IPS-18a (cell line): ENCODE measurements around the gene ST3GAL2.
"Not testable (repeated sequence)": the region's sequence is repeated elsewhere in the genome, so short reads cannot be mapped to it uniquely, and the experiment has no call there.

Source experiments
- H3K27ac ChIP-seq: one replicate; pipeline ENCODE4 v1.5.1; 2013; ENCODE audit warnings: low read length
- H3K27me3 ChIP-seq: one replicate; pipeline ENCODE4 v1.6.1; 2013; ENCODE audit warnings: mild to moderate bottlenecking, low read length; ENCODE audit not compliant: control insufficient read depth, insufficient read depth
- H3K36me3 ChIP-seq: one replicate; pipeline ENCODE4 v1.6.1; 2013; ENCODE audit warnings: low read depth, low read length; ENCODE audit not compliant: control insufficient read depth
- H3K4me1 ChIP-seq: one replicate; pipeline ENCODE4 v1.6.1; 2013; ENCODE audit warnings: low read depth, low read length; ENCODE audit not compliant: control insufficient read depth
- H3K4me3 ChIP-seq: one replicate; pipeline ENCODE4 v1.5.1; 2013; ENCODE audit warnings: low read length
- H3K9ac ChIP-seq: one replicate; pipeline ENCODE4 v1.6.1; 2013; ENCODE audit warnings: mild to moderate bottlenecking, low read length, moderate library complexity
- H3K9me3 ChIP-seq: one replicate; pipeline ENCODE4 v1.6.1; 2013; ENCODE audit warnings: low read depth, low read length; ENCODE audit not compliant: control insufficient read depth

The ST3GAL2 gene

DNA sequence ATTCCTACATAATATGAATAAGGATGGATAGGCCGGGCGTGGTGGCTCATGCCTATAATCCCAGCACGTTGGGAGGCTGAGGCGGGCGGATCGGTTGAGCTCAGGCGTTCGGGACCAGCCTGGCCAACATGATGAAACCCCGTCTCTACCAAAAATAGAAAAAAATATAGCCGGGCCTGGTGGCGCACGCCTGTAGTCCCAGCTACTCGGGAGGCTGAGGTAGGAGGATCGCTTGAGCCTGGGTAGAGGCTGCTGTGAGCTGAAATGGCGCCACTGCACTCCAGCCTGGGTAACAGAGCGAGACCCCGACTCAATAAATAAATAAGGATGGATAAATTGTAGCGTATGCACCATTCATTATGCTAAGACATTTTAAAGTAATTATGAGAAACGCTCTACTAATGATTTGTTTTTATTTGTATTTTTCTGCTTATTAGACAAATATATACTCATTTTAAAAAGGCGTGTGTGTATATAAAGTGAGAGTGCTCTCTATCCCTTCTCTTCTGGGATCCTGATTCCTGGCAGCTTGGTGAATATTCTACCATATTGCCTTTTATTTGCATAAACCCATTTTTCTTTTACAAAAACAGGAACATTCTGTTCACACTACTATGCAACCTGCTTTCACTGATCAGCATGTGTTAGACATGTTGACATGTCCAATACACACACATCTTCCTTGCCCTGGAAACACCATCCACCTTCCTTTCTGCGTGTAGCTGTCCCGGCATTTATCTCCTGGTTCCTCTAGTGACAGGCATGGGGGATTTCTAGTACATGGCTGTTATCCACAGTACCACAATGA, 65.8 kb downstream of the ST3GAL2 start:
- Histone ChIP-seq H3K27ac (no peak overlapping the region), H3K4me1 (no peaks in the 10 kb centered on the region), H3K9ac (no peak overlapping the region), H3K9me3 (no peaks in the 10 kb centered on the region), H3K27me3 (no peaks in the 10 kb centered on the region), H3K36me3 (peaks cover 44% of the 10 kb centered on the region), H3K4me3 (no peak overlapping the region)

DNA sequence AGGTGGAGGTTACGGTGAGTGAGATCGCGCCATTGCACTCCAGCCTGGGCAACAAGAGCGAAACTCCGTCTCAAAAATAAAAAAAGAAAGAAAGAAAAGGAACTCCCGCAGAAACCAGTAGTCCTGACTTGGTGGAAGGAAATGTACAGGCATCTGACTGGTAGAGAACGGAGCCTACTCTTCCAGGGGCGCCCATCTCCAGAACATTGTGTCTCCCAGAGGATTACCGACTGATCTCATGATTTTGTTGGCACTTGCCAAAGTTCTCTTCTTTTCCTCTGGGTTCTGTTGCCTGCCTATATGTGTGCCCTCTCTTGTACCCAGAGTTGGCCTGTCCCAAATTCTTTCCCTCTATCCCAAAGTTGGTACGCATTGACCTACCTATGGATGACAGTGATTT, 68.0 kb downstream of the ST3GAL2 start:
- peaks cover 58% of the 10 kb centered on the region for H3K36me3 ChIP-seq
- H3K9me3 ChIP-seq = no peaks in the 10 kb centered on the region
- no peak overlapping the region for H3K27ac ChIP-seq
- H3K9ac ChIP-seq = no peak overlapping the region
- no peak overlapping the region for H3K4me3 ChIP-seq
- H3K4me1 ChIP-seq = no peaks in the 10 kb centered on the region
- no peaks in the 10 kb centered on the region for H3K27me3 ChIP-seq

DNA sequence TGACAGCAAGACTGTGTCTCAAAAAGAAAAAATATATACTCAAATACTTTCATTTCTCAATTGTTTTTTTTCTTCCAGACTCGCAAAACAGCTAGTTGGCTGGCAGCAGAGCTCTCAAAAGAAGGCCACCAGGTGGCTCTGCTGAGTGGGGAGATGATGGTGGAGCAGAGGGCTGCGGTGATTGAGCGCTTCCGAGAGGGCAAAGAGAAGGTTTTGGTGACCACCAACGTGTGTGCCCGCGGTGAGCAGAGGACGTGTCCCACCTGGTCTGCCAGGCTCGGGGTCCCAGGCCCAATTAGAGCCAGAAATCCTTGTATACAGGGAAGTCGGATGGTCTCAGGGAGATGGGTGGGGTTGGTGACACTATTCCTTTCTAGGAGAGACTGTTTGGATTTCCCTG, 68.8 kb downstream of the ST3GAL2 start:
- H3K27me3 ChIP-seq, H3K4me1 ChIP-seq, H3K27ac ChIP-seq, H3K4me3 ChIP-seq, H3K9me3 ChIP-seq, H3K9ac ChIP-seq: not testable (repeated sequence)
- H3K36me3 ChIP-seq = peaks cover 64% of the 10 kb centered on the region

DNA sequence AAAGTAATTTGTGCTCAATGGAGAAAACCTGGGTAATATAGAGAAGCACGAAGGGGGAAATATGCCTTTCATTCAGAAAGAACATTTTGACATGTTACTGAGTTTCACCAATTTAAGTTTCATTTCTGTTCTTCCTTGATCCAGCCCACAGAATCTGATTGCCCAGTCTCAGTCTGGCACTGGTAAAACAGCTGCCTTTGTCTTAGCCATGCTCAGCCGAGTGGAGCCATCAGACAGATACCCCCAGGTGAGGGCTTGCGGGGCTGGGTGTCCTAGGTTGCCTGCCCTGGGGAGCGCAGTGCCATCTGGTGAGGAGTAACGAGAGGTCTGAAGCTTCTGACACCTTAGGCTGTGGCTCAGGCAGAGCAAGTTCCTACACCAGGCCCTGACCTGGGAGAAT, 74.5 kb downstream of the ST3GAL2 start:
- no peak overlapping the region for H3K27ac ChIP-seq
- H3K36me3 ChIP-seq = peaks cover 62% of the 10 kb centered on the region

DNA sequence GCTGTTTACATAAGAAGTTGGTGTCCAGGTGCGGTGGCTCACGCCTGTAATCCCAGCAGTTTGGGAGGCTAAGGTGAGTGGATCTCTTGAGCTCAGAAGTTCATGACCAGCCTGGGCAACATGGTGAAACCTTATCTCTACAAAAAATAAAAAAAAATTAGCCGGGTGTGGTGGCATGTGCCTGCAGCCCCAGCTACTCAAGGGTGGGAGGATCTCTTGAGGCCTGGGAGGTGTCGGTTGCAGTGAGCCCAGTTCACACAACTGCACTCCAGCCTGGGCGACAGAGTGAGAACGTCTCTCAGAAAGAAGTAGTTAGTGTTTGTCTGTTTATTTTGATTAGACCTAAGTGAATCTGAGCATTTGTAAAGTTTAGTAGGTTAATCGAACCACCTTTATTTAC, 79.3 kb downstream of the ST3GAL2 start:
- H3K4me3 ChIP-seq = no peak overlapping the region
- H3K4me1 ChIP-seq = no peaks in the 10 kb centered on the region
- no peak overlapping the region for H3K27ac ChIP-seq
- no peaks in the 10 kb centered on the region for H3K9me3 ChIP-seq
- no peaks in the 10 kb centered on the region for H3K27me3 ChIP-seq
- H3K9ac ChIP-seq = no peak overlapping the region
- peaks cover 68% of the 10 kb centered on the region for H3K36me3 ChIP-seq

More for the DNA sequence above, 74.5 kb downstream of the ST3GAL2 start:
- Histone ChIP-seq H3K4me3 (no peak overlapping the region), H3K27me3 (no peaks in the 10 kb centered on the region), H3K4me1 (no peaks in the 10 kb centered on the region), H3K9me3 (no peaks in the 10 kb centered on the region), H3K9ac (no peak overlapping the region)

DNA sequence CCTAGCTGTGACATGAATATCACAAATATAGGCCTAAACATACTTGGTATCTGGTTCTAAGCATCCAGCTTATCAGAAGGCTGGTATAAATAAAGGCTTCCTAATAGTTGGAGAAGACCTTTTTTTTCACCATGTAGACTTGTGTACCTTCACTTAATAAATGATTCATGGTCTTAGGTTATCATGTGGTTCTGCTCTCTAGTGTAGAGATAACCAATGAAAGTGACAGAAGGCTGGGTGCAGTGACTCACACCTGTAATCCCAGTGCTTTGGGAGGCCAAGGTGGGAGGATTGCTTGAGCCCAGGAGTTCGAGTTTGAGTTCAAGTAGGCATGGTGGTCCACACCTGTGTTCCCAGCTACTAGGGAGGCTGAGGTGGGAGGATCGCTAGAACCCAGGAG, 89.1 kb downstream of the ST3GAL2 start:
- H3K4me3 ChIP-seq = no peak overlapping the region

DNA sequence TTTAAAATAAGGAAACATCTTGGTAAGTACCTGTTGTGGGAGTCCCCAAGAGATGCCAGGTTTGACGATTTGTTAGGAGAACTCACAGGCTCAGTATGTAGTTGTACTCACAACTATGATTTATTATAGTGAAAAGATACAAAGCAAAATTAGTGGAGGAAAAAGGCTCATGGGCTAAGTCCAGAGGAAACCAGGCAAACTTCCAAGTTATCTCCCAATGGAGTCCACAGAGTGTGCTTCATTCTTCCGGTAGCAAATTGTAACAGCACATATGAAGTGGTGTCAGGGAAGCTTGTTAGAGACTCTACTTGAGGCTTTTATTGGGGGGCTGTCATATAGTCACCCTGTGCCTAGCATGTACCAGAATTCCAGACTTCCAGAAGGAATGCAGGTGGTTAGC, 89.9 kb downstream of the ST3GAL2 start:
- no peak overlapping the region for H3K27ac ChIP-seq
- H3K4me3 ChIP-seq = no peak overlapping the region
- no peaks in the 10 kb centered on the region for H3K27me3 ChIP-seq
- H3K9me3 ChIP-seq = no peaks in the 10 kb centered on the region
- H3K9ac ChIP-seq = no peak overlapping the region
- H3K4me1 ChIP-seq = no peaks in the 10 kb centered on the region
- peaks cover 23% of the 10 kb centered on the region for H3K36me3 ChIP-seq

More for the DNA sequence above, 89.1 kb downstream of the ST3GAL2 start:
- no peaks in the 10 kb centered on the region for H3K4me1 ChIP-seq
- H3K27me3 ChIP-seq = no peaks in the 10 kb centered on the region
- no peaks in the 10 kb centered on the region for H3K9me3 ChIP-seq
- H3K36me3 ChIP-seq = peaks cover 23% of the 10 kb centered on the region
- H3K27ac ChIP-seq = no peak overlapping the region
- H3K9ac ChIP-seq = no peak overlapping the region

DNA sequence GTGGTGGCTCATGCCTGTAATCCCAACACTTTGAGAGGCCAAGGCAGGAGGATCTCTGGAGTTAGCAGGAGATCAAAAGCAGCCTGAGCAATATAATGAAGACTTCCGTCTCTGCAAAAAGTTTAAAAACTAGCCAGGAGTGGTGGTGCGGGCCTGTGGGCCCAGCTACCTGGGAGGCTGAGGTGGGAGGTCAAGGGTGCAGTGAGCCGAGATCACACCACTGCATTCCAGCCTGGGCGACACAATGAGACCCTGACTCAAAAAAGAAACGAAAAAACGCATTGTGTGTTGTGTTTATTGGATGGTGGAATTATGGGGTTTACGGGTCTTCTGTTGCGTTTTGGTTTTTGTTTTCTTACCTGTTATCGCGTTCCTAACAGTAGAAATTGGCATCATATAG, 93.1 kb downstream of the ST3GAL2 start:
- Histone ChIP-seq H3K36me3 (peaks cover 11% of the 10 kb centered on the region), H3K27me3 (no peaks in the 10 kb centered on the region), H3K27ac (peak overlapping the region; percentile 53), H3K9ac (peak overlapping the region; percentile 88), H3K4me1 (peaks cover 4% of the 10 kb centered on the region), H3K9me3 (no peaks in the 10 kb centered on the region), H3K4me3 (peak overlapping the region; percentile 93)

DNA sequence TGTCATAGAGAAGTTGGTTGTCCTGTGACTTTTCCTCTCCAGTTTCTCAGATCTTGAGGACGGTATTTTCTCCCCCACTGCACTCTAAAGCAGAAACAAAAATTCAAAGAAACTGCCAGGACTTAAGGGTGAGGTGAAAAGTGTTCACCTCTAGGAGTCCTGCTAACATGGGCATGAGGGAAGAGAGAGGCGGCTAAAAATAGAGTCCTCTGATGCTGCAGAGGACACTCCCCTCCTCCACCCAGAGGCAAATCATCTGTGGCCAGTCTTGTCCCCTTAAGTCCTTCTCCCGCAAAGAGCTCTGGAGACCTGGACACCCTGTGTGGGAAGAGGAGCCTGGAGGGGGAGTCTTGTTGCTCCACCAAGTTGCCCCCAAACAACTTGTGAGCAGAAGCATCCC, 96.9 kb downstream of the ST3GAL2 start:
- H3K4me1 ChIP-seq = peaks cover 4% of the 10 kb centered on the region
- no peaks in the 10 kb centered on the region for H3K9me3 ChIP-seq
- H3K36me3 ChIP-seq = no peaks in the 10 kb centered on the region
- no peak overlapping the region for H3K27ac ChIP-seq
- no peaks in the 10 kb centered on the region for H3K27me3 ChIP-seq
- no peak overlapping the region for H3K9ac ChIP-seq
- no peak overlapping the region for H3K4me3 ChIP-seq

DNA sequence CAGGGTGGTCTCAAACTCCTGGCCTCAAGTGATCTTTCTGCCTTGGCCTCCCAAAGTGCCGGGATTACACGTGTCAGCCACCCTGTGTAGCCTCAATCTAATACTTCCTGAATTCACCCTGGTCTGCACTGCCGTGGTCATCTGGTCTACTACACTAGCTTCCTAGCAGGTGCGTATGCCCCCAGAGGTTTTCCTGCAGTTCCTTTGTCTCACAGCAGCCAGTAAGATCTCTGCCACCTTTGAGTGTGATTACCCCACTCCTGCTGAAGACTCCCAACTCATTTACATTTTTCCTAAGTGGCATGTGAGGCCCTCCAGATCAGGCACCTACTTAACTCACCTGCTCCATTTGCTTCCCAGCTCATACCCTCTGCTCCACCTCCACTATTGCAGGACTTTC, 97.3 kb downstream of the ST3GAL2 start:
- Histone ChIP-seq H3K9me3 (no peaks in the 10 kb centered on the region), H3K27ac (no peak overlapping the region), H3K9ac (no peak overlapping the region), H3K4me3 (no peak overlapping the region), H3K27me3 (no peaks in the 10 kb centered on the region), H3K4me1 (peaks cover 4% of the 10 kb centered on the region), H3K36me3 (no peaks in the 10 kb centered on the region)

DNA sequence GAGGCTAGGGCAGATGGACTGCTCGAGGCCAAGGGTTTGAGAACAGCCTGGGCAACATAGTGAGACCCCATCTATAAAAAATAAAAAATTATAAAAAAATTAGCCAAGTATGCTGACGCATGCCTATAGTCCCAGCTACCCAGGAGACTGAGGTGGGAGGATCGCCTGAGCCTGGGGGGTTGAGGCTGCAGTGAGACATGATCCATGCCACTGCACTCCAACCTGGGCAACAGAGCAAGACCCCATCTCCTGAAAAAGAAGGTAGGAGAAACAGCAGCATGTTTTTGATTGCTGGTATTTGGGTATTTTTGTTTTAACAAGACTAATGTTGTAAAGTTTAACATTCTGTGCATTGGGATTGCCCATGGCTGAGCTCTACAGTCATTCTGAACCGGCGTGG, 101.1 kb downstream of the ST3GAL2 start:
- Histone ChIP-seq H3K27me3 (no peaks in the 10 kb centered on the region), H3K36me3 (peaks cover 20% of the 10 kb centered on the region), H3K9me3 (no peaks in the 10 kb centered on the region), H3K4me1 (peaks cover 4% of the 10 kb centered on the region), H3K9ac (no peak overlapping the region), H3K4me3 (no peak overlapping the region), H3K27ac (no peak overlapping the region)

DNA sequence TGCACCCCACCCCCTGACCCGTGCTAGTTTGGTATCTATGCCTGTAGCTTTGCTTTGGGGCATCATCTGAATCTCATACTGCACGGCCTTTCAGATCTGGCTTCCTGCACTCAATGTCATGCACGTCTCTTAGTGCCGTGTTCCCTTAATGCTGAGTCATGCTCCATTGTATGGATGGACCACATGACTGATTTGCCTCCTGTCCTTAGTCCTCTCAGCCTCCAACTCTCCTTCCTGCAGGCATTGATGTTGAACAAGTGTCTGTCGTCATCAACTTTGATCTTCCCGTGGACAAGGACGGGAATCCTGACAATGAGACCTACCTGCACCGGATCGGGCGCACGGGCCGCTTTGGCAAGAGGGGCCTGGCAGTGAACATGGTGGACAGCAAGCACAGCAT, 106.2 kb downstream of the ST3GAL2 start:
- peaks cover 27% of the 10 kb centered on the region for H3K36me3 ChIP-seq
- H3K27me3 ChIP-seq, H3K27ac ChIP-seq, H3K4me1 ChIP-seq, H3K4me3 ChIP-seq, H3K9me3 ChIP-seq, H3K9ac ChIP-seq: not testable (repeated sequence)
